ENCODE results near the gene SLC2A5.

DNA sequence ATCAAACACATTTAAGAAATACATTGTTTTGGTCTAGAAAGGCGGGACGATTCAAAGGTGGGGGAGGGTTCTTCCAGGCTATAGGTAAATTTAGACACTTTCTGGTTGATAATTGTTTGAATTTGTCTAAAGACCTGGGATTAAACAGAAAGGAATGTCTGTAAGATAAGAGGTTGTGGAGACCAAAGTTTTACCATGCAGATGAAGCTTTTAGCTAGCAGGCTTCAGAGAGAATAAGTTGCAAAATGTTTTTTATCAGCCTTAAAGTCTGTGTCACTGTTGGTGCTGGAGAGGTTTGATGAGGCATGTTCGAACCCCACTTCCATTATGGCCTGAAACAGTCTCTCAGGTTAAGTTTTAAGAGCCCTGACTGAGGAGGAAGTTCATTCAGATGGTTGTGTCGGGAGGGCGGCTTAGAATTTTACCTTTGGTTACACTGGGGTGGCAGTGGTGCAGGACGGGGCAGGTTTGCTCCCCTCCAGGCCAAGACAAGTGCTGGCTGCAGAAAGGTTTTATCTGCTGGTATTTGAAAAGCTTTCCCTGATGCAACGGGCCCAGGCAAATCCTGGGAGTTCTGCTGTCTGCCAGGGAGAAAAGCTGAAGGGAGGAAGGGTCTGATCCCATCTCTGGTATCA lies 16.0 kb upstream of the SLC2A5 start:
- TF ChIP-seq, protein P1, sequence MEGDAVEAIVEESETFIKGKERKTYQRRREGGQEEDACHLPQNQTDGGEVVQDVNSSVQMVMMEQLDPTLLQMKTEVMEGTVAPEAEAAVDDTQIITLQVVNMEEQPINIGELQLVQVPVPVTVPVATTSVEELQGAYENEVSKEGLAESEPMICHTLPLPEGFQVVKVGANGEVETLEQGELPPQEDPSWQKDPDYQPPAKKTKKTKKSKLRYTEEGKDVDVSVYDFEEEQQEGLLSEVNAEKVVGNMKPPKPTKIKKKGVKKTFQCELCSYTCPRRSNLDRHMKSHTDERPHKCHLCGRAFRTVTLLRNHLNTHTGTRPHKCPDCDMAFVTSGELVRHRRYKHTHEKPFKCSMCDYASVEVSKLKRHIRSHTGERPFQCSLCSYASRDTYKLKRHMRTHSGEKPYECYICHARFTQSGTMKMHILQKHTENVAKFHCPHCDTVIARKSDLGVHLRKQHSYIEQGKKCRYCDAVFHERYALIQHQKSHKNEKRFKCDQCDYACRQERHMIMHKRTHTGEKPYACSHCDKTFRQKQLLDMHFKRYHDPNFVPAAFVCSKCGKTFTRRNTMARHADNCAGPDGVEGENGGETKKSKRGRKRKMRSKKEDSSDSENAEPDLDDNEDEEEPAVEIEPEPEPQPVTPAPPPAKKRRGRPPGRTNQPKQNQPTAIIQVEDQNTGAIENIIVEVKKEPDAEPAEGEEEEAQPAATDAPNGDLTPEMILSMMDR (IDR thresholded peaks at IDR 0.05), result no peak
- TF ChIP-seq POLR2A (IDR thresholded peaks at IDR 0.05) (no peak), EP300 (IDR thresholded peaks at IDR 0.05) (no peak), POLR2AphosphoS5 (IDR thresholded peaks at IDR 0.05) (no peak)
